HepG2 (cell line): Measurements from ENCODE around the gene DSCAML1. TPM values are rescaled to one million over a fixed set of nuclear protein-coding genes. Genes with fewer than 3 reads are reported as not detected.

ENCODE experiments used
- ATAC-seq: fragments of 200-7000 bp; cut with Tn5 transposase; 3 replicates; pipeline ENCODE4 v1.9.1; 2020; ENCODE audit warnings: mild to moderate bottlenecking, moderate library complexity
- BruUV-seq: library from RNA; stranded (reverse); fragments of 400-500 nt; replicated peaks from 2 replicates; lab custom pipeline; 2021; lab: Mats Ljungman, UMichigan
- CTCF ChIA-PET: fragments of 300-600 bp; formaldehyde crosslinking; extraction: SDS; loops from one replicate; lab custom pipeline; 2021; ENCODE audit warnings: low total read pairs, inconsistent platforms, low intra/inter-chr PET ratio; lab: Yijun Ruan, JAX
- POLR2A ChIA-PET: fragments of 350-600 bp; sonication (Branson Sonifier 250); formaldehyde crosslinking; loops from one replicate; lab custom pipeline; 2020; ENCODE audit warnings: antibody characterized with exemption, inconsistent platforms; lab: Yijun Ruan, JAX
- DNase-seq: peaks from one replicate; pipeline ENCODE4 v3.0.0-alpha.2; 2015; ENCODE audit warnings: low spot score
- FAIRE-seq: peaks from 3 replicates; lab custom pipeline; 2011; peaks lifted over from hg19 to GRCh38; lab: Jason Lieb, UNC
- H2AFZ ChIP-seq: one replicate; pipeline ENCODE4 v1.6.1; 2011; ENCODE audit warnings: low read length, inconsistent platforms
- H3K27ac ChIP-seq: fragments of 300-600 bp; 3 replicates; pipeline ENCODE4 v1.8.0; 2011; ENCODE audit warnings: mixed run types, mild to moderate bottlenecking, mixed read lengths, low read length, inconsistent platforms; ENCODE audit not compliant: insufficient read depth; ENCODE audit errors: extremely low read length
- H3K27me3 ChIP-seq, 2 experiments: fragments of 200-600 bp in 1 of 2; 2 replicates in 1 of 2; 3 replicates in 1 of 2; pipeline versions ENCODE4 v1.6.0 to v1.8.0; 2011; ENCODE audit warnings: low read length in 2 of 2, mild to moderate bottlenecking in 2 of 2, moderate library complexity in 2 of 2, inconsistent platforms in 1 of 2; ENCODE audit not compliant: insufficient read depth in 2 of 2, control insufficient read depth in 1 of 2
- H3K36me3 ChIP-seq, 2 experiments: fragments of 200-600 bp in 1 of 2; replicated peaks in 1 of 2; 2 replicates in 1 of 2; 3 replicates in 1 of 2; pipeline versions ENCODE4 v1.5.1 to v1.8.0; 2011; ENCODE audit warnings: low read length in 2 of 2, inconsistent platforms in 1 of 2; ENCODE audit not compliant: insufficient read depth in 2 of 2, control insufficient read depth in 1 of 2
- H3K4me1 ChIP-seq: 2 replicates; pipeline ENCODE4 v1.5.1; 2012; ENCODE audit warnings: low read length, inconsistent platforms; ENCODE audit not compliant: insufficient read depth
- H3K4me2 ChIP-seq: 2 replicates; pipeline ENCODE4 v1.6.0; 2011; ENCODE audit warnings: low read depth, low read length, inconsistent platforms
- H3K4me3 ChIP-seq, 3 experiments: fragments of 200-600 bp in 1 of 3; sonication (generic), shearing (Covaris generic) in 1 of 3; replicated peaks in 1 of 3; 2 replicates each; pipeline ENCODE4 v1.5.1; 2011 to 2016; ENCODE audit warnings: low read length in 3 of 3, inconsistent platforms in 2 of 3, low read depth in 2 of 3, mild to moderate bottlenecking in 2 of 3, control low read depth in 1 of 3, mixed read lengths in 1 of 3; ENCODE audit not compliant: insufficient read depth in 1 of 3
- H3K79me2 ChIP-seq: one replicate; pipeline ENCODE4 v1.6.1; 2011; ENCODE audit warnings: low read length, inconsistent platforms; ENCODE audit not compliant: insufficient read depth
- H3K9ac ChIP-seq: 2 replicates; pipeline ENCODE4 v1.6.0; 2011; ENCODE audit warnings: mild to moderate bottlenecking, low read depth, low read length, inconsistent platforms; ENCODE audit not compliant: insufficient read depth
- H3K9me3 ChIP-seq: 2 replicates; pipeline ENCODE4 v1.5.1; 2012; ENCODE audit warnings: mild to moderate bottlenecking, low read length
- H4K20me1 ChIP-seq: 2 replicates; pipeline ENCODE4 v1.6.0; 2011; ENCODE audit warnings: inconsistent platforms, mild to moderate bottlenecking, low read length, moderate library complexity; ENCODE audit not compliant: insufficient read depth
- FIP1L1 ChIP-seq: fragments of 200-400 bp; formaldehyde crosslinking; IDR thresholded peaks from 2 replicates; pipeline ENCODE4 v1.6.1; 2018; ENCODE audit warnings: low read depth, mild to moderate bottlenecking, low read length, moderate library complexity, borderline replicate concordance; ENCODE audit not compliant: insufficient read depth
- HNRNPUL1 ChIP-seq: fragments of 200-400 bp; formaldehyde crosslinking; IDR thresholded peaks from 2 replicates; pipeline ENCODE4 v1.6.1; 2017; ENCODE audit warnings: low read depth, mild to moderate bottlenecking, low read length, moderate library complexity
- HOXD1 ChIP-seq: sonication (generic); formaldehyde crosslinking; IDR thresholded peaks from 2 replicates; pipeline ENCODE4 v1.5.0; 2020; ENCODE audit warnings: missing genetic modification reagents
- KLF15 ChIP-seq: sonication (generic); formaldehyde crosslinking; IDR thresholded peaks from 2 replicates; pipeline ENCODE4 v1.8.1; 2023; ENCODE audit warnings: borderline replicate concordance, mild to moderate bottlenecking, inconsistent platforms, missing genetic modification reagents, mixed read lengths
- MEIS1 ChIP-seq: sonication (generic); formaldehyde crosslinking; IDR thresholded peaks from 2 replicates; pipeline ENCODE4 v1.9.0; 2021; ENCODE audit warnings: mild to moderate bottlenecking, missing genetic modification reagents, moderate library complexity, borderline replicate concordance
- MTF2 ChIP-seq: sonication (generic); formaldehyde crosslinking; IDR thresholded peaks from 2 replicates; pipeline ENCODE4 v1.5.0; 2020; ENCODE audit warnings: missing genetic modification reagents, borderline replicate concordance
- POLR2A ChIP-seq, 2 experiments: IDR thresholded peaks; 2 replicates each; pipeline ENCODE4 v1.6.1; 2011; ENCODE audit warnings: low read depth in 2 of 2, low read length in 2 of 2, mild to moderate bottlenecking in 1 of 2, moderate library complexity in 1 of 2; ENCODE audit not compliant: insufficient read depth in 1 of 2
- PTBP1 ChIP-seq: fragments of 200-400 bp; formaldehyde crosslinking; IDR thresholded peaks from 2 replicates; pipeline ENCODE4 v1.6.1; 2018; ENCODE audit warnings: low read length, low read depth; ENCODE audit not compliant: poor library complexity, severe bottlenecking
- TP53 ChIP-seq: sonication (generic); formaldehyde crosslinking; conservative IDR thresholded peaks from 2 replicates; pipeline ENCODE4 v1.4.0; 2020; ENCODE audit warnings: missing genetic modification reagents
- YEATS2 ChIP-seq: sonication (generic); formaldehyde crosslinking; IDR thresholded peaks from 2 replicates; pipeline ENCODE4 v1.4.0; 2020; ENCODE audit warnings: missing genetic modification reagents, borderline replicate concordance
- ZFP91 ChIP-seq: sonication (generic); formaldehyde crosslinking; IDR thresholded peaks from 2 replicates; pipeline ENCODE4 v1.9.0; 2022; ENCODE audit warnings: missing genetic modification reagents, mild to moderate bottlenecking, borderline replicate concordance
- ZNF136 ChIP-seq: sonication (generic); formaldehyde crosslinking; IDR thresholded peaks from 2 replicates; pipeline ENCODE4 v1.8.1; 2022; ENCODE audit warnings: low read depth, mild to moderate bottlenecking, moderate library complexity, missing genetic modification reagents
- ZNF441 ChIP-seq: sonication (generic); formaldehyde crosslinking; IDR thresholded peaks from 2 replicates; pipeline ENCODE4 v1.7.0; 2021; ENCODE audit warnings: missing genetic modification reagents, borderline replicate concordance
- ZNF484 ChIP-seq: sonication (generic); formaldehyde crosslinking; IDR thresholded peaks from 2 replicates; pipeline ENCODE4 v1.5.1; 2020; ENCODE audit warnings: mild to moderate bottlenecking, low read depth, missing genetic modification reagents, borderline replicate concordance
- ZNF615 ChIP-seq: sonication (generic); formaldehyde crosslinking; IDR thresholded peaks from 2 replicates; pipeline ENCODE4 v1.5.0; 2020; ENCODE audit warnings: mild to moderate bottlenecking, missing genetic modification reagents, borderline replicate concordance
- ZNF678 ChIP-seq: sonication (generic); formaldehyde crosslinking; IDR thresholded peaks from 2 replicates; pipeline ENCODE4 v1.4.0; 2020; ENCODE audit warnings: mild to moderate bottlenecking, missing genetic modification reagents
- ZNF841 ChIP-seq: sonication (generic); formaldehyde crosslinking; IDR thresholded peaks from 2 replicates; pipeline ENCODE4 v1.8.1; 2023; ENCODE audit warnings: missing genetic modification reagents, borderline replicate concordance
- WGBS: methylation state at CpG from one replicate; pipeline ENCODE4 v1.1.6; 2017; ENCODE audit warnings: low lambda C conversion rate; 5-methylcytosine and 5-hydroxymethylcytosine counted together
- in situ Hi-C: cut with HindIII; loops from 2 replicates; pipeline ENCODE4 v1.10.0; 2017; ENCODE audit warnings: low pct_unique_long_range_greater_than_20kb; ENCODE audit not compliant: extremely low pct_ligation_motif_present
- intact Hi-C: fragments of 100-400 bp; cut with micrococcal nuclease; formaldehyde crosslinking; loops from one replicate; pipeline ENCODE4 v1.10.0; 2022; ENCODE audit not compliant: unreplicated experiment
- polyA plus RNA-seq, 8 experiments: library from polyadenylated mRNA; depleted of rRNA in 3 of 8; stranded (reverse) in 7 of 8; unstranded in 1 of 8; fragments of >200 nt; fragmentation: Illumina TruSeq in 4 of 8; extraction: Trizol in 4 of 8; gene quantifications; 2 replicates each; pipeline versions ENCODE4 v1.2.1 to v1.2.3, GENCODE V29; 2011 to 2016; ENCODE audit warnings: low read depth in 4 of 8, missing spikeins in 1 of 8, mixed read lengths in 1 of 8; ENCODE audit not compliant: insufficient read depth in 1 of 8
- total RNA-seq, 5 experiments: library from RNA; depleted of rRNA; stranded (reverse); fragments of >200 nt; fragmentation: Illumina TruSeq; extraction: Trizol; gene quantifications; 2 replicates each; pipeline ENCODE4 v1.2.3, GENCODE V29; 2016; ENCODE audit warnings: low read depth in 1 of 5
- TF ChIP-seq, protein P1 (sequence below): IDR thresholded peaks from 2 replicates; pipeline ENCODE4 v1.6.1; 2016; ENCODE audit warnings: mild to moderate bottlenecking

Gene DSCAML1
- total and polyA plus RNA-seq, 2 of the 13 experiments (the other 11 are each of a cell fraction or from before 2014, with no cell fraction given): 0.29 to 0.40 TPM

DNA sequence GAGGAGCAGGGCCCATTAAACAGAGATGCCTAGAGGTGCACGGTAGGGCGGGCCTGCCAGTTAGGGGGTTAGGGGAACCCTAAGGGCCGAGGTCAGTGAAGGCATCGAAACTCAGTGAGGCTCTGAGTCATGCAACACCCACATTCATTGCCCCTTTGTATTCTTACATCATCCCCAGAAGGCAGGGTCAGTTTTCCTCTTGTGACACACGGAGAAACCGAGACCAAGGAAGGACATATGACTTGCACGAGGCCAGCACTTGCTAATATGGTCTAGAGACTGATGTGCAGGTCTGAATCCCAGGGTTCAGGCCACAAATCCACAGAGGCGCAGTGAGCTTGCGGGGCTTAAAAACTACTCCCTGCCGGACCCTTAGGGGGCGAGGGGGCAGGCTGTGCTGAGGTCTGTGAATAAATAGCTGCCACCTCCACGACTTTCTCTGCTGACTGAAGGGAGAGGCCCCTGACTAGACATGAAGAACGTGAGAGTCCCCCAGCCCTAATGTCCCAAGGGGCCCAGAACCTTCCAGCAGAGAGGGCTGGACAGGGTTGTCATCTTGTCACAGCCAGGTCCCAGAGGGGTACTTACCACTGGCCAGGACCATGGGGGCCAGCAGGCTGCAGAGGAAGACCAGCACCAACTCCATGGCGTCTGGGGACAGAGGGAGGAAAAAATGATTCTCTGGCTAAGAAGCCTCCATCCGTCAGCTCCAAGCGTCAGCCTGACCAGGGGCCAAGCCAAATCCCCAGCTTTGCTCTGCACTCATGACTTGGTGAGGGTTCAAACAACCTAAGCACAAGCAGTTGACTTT is 45.3 kb upstream of the DSCAML1 start:
- ATAC-seq: no peak
- peaks cover 10 to 41% of the 10 kb centered on the region in 2 experiments; a peak in 3 of 5 replicates for H3K27me3 ChIP-seq

GRCh38 chr11:117841551-117842031 is 44.6 kb upstream of the DSCAML1 start:
- no peak overlapping the region for H3K4me2 ChIP-seq
- no peak for FAIRE-seq
- BruUV-seq: no TSS peak
- H3K9me3 ChIP-seq: no peaks in the 10 kb centered on the region
- H3K27ac ChIP-seq: no peak overlapping the region
- no peaks in the 10 kb centered on the region for H3K36me3 ChIP-seq
- 68% methylated on average over 7 of the region's 7 CpGs for WGBS
- POLR2A ChIA-PET: no interaction called here
- H3K4me1 ChIP-seq: peaks cover 14% of the 10 kb centered on the region
- CTCF ChIA-PET: no interaction called here
- intact Hi-C loops (loop anchor here (10.0 kb wide), 1 partner anchor 63 kb away; no protein-coding TSS in a partner anchor), in situ Hi-C loops (no loop called here)
- H3K9ac ChIP-seq: no peak overlapping the region
- H4K20me1 ChIP-seq: no peaks in the 10 kb centered on the region
- DNase-seq: no peak
- ATAC-seq: no peak
- peaks cover 10 to 49% of the 10 kb centered on the region in 2 experiments; a peak in 3 of 5 replicates for H3K27me3 ChIP-seq
- no peak overlapping the region for H3K4me3 ChIP-seq
- H3K79me2 ChIP-seq: no peaks in the 10 kb centered on the region
- no peak overlapping the region for H2AFZ ChIP-seq
- TF ChIP-seq YEATS2 (CRISPR knock-in tag): no peak
- no peak for TF ChIP-seq ZNF136 (CRISPR knock-in tag)
- TF ChIP-seq PTBP1: no peak
- TF ChIP-seq ZNF484 (CRISPR knock-in tag): no peak
- no peak for TF ChIP-seq ZNF841
- TF ChIP-seq MEIS1 (CRISPR knock-in tag): no peak
- TF ChIP-seq ZFP91 (CRISPR knock-in tag): no peak
- TF ChIP-seq, protein P1, sequence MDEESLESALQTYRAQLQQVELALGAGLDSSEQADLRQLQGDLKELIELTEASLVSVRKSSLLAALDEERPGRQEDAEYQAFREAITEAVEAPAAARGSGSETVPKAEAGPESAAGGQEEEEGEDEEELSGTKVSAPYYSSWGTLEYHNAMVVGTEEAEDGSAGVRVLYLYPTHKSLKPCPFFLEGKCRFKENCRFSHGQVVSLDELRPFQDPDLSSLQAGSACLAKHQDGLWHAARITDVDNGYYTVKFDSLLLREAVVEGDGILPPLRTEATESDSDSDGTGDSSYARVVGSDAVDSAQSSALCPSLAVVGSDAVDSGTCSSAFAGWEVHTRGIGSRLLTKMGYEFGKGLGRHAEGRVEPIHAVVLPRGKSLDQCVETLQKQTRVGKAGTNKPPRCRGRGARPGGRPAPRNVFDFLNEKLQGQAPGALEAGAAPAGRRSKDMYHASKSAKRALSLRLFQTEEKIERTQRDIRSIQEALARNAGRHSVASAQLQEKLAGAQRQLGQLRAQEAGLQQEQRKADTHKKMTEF: no peak
- no peak for TF ChIP-seq FIP1L1
- no peak for TF ChIP-seq MTF2 (CRISPR knock-in tag)

More for the DNA sequence above, 45.3 kb upstream of the DSCAML1 start:
- POLR2A ChIA-PET: no interaction called here
- in situ Hi-C loops: no loop called here
- TF ChIP-seq HOXD1 (CRISPR knock-in tag): no peak
- no peak for TF ChIP-seq TP53
- TF ChIP-seq HNRNPUL1: no peak
- TF ChIP-seq KLF15 (CRISPR knock-in tag): no peak
- TF ChIP-seq ZNF678 (CRISPR knock-in tag): no peak
- no peak for TF ChIP-seq ZNF615 (CRISPR knock-in tag)
- no peak for TF ChIP-seq POLR2A (IDR thresholded peaks at IDR 0.05; ENCODE audit: insufficient read depth in 1 of 2, low read depth in 2 of 2, low read length in 2 of 2)
- no peak for TF ChIP-seq ZNF441 (CRISPR knock-in tag)
- no peak for TF ChIP-seq ZNF136 (CRISPR knock-in tag)
- TF ChIP-seq, all 625 proteins: peak for 0
- 29% methylated on average over 8 of the region's 16 CpGs for WGBS
- Histone ChIP-seq H3K79me2 (no peaks in the 10 kb centered on the region), H3K36me3 (no peaks in the 10 kb centered on the region), H3K4me2 (no peak overlapping the region), H3K4me3 (no peak overlapping the region), H3K4me1 (peaks cover 8% of the 10 kb centered on the region; the same call in 1 of the 2 replicates), H3K27ac (no peak overlapping the region), H4K20me1 (no peaks in the 10 kb centered on the region), H3K9me3 (no peaks in the 10 kb centered on the region), H3K9ac (no peak overlapping the region), H2AFZ (no peak overlapping the region)
- no TSS peak for BruUV-seq
- DNase-seq: no peak
- FAIRE-seq: no peak
- intact Hi-C loops: loop anchor here (10.0 kb wide), 1 partner anchor 62 kb away; no protein-coding TSS in a partner anchor
- CTCF ChIA-PET: interaction anchor here (3.9 kb wide), 1 partner anchor 105 kb away, joined by 33 read pairs; no protein-coding TSS in a partner anchor
